ENCODE measurements around the gene PAM. TPM values are rescaled to one million over a fixed set of nuclear protein-coding genes. Genes with fewer than 3 reads are reported as not detected.
A peak's percentile ranks its signal among the peaks of the same experiment; 100 is the strongest.

Gene PAM
- total and polyA plus RNA-seq, 3 experiments from 2014 or later = 58.7 to 65.0 (median 59.8) TPM

DNA sequence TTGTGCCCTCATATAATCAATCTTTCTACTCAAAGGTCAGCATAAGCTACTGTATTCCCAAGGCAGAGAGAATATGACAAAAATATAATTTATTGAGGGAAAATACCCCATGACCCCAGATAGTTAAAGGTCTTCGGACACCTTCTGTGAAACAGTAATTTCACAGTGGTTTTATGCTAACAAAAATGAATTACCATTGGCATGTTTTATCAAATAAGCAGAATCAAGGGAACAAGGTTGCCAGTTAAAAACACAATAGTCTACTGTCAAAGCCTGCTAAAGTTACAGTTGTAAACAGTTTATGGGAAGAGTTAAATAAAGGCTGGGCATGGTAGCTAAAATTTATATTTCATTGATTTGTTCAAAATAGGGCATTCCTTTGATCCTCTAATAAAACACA, 210.5 kb downstream of the PAM start:
- no peak for DNase-seq
- Mint-ChIP-seq H3K27ac (no peak overlapping the region), H3K36me3 (peaks cover 3 to 19% (median 8%) of the 10 kb centered on the region in 3 donors)

DNA sequence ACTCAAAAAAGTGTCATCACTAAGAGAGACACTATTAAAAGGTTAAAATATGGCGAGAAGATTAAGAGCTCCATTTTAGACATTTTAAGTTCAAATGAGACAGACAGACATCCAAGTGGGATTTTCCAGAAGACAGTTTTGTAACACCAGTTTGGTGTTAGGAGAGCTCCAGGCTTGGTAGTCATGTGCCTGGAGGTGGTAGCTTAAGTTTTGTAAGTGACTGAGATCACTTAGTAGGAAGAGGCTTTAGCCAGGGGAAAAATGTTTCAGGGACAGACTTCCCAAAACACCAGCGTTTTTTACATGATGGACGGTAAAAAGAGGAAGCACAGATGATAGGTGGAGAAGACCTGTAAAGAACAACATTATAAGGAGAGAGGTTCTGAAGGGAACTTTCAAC, 214.5 kb downstream of the PAM start:
- Histone ChIP-seq H3K4me1 (ENCODE audit: insufficient read depth, low read length) (no peaks in the 10 kb centered on the region), H3K36me3 (ENCODE audit: insufficient read depth, low read length) (peaks cover 4% of the 10 kb centered on the region), H3K27ac (ENCODE audit: low read depth, low read length) (no peak overlapping the region), H3K27me3 (ENCODE audit: insufficient read depth, low read length, poor library complexity, severe bottlenecking) (no peaks in the 10 kb centered on the region), H3K9me3 (ENCODE audit: low read length) (no peaks in the 10 kb centered on the region), H3K4me3 (ENCODE audit: low read length) (no peak overlapping the region)
- no peaks in the 10 kb centered on the region for H3K9me3 Mint-ChIP-seq
- peak overlapping the region in 1 of 8 donors; percentile 2 for H3K27ac Mint-ChIP-seq
- no peak for DNase-seq
- CTCF ChIA-PET = interaction anchor here (0.9 kb wide), 1 partner anchor 14 kb away, joined by 3 read pairs; no protein-coding TSS in a partner anchor
- POLR2A ChIA-PET = no interaction called here
- peaks cover 0 to 7% (median 0%) of the 10 kb centered on the region in 3 donors for H3K4me1 Mint-ChIP-seq
- H3K36me3 Mint-ChIP-seq = peaks cover 10 to 23% (median 10%) of the 10 kb centered on the region in 3 donors
- no peaks in the 10 kb centered on the region for H3K27me3 Mint-ChIP-seq
- H3K4me3 Mint-ChIP-seq = no peak overlapping the region

More for the DNA sequence above, 210.5 kb downstream of the PAM start:
- no peak overlapping the region for H3K4me3 ChIP-seq (ENCODE audit: low read length)
- no peaks in the 10 kb centered on the region for H3K4me1 ChIP-seq (ENCODE audit: insufficient read depth, low read length)
- no peaks in the 10 kb centered on the region for H3K36me3 ChIP-seq (ENCODE audit: insufficient read depth, low read length)
- H3K9me3 ChIP-seq (ENCODE audit: low read length) = no peaks in the 10 kb centered on the region
- Mint-ChIP-seq H3K4me1 (peaks cover 5 to 7% (median 5%) of the 10 kb centered on the region in 3 donors), H3K27me3 (no peaks in the 10 kb centered on the region), H3K9me3 (no peaks in the 10 kb centered on the region), H3K4me3 (no peak overlapping the region)
- no peaks in the 10 kb centered on the region for H3K27me3 ChIP-seq (ENCODE audit: insufficient read depth, low read length, poor library complexity, severe bottlenecking)
- H3K27ac ChIP-seq (ENCODE audit: low read depth, low read length) = no peak overlapping the region
- CTCF ChIA-PET = no interaction called here
- POLR2A ChIA-PET = no interaction called here

DNA sequence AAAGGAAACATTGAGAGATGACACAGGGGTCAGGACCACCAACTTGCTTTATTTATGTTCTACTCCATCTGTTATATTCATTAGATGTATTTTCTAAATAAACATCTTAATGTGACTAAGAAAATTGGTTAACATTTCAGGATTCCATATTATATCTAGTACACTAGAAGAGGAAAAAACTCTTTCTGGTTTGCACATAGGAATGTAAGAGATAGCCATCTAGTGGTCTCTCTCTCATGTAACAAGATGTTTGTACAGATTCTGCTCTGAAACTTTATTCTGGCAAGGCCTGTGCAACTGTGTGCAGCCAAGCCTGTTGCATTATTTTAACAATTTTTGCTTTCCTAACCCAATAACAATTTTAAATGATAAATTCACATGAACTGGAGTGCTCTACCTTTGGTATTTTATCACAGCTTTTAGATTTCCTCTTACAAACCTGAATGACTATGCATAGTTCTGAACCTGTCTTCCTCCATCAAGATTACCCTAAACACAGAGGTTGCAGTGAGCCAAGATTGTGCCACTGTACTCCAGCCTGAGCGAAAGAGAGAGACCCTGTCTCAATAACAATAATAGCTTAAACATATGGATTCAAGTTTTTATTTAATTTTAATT, 216.7 kb downstream of the PAM start:
- Histone ChIP-seq H3K4me3 (ENCODE audit: low read length) (no peak overlapping the region), H3K27ac (ENCODE audit: low read depth, low read length) (no peak overlapping the region), H3K27me3 (ENCODE audit: insufficient read depth, low read length, poor library complexity, severe bottlenecking) (no peaks in the 10 kb centered on the region), H3K9me3 (ENCODE audit: low read length) (no peaks in the 10 kb centered on the region), H3K4me1 (ENCODE audit: insufficient read depth, low read length) (no peaks in the 10 kb centered on the region), H3K36me3 (ENCODE audit: insufficient read depth, low read length) (peaks cover 4% of the 10 kb centered on the region)
- H3K9me3 Mint-ChIP-seq = no peaks in the 10 kb centered on the region
- peaks cover 0 to 7% (median 0%) of the 10 kb centered on the region in 3 donors for H3K4me1 Mint-ChIP-seq
- DNase-seq = peak in 1 of 5 donors; percentile 7
- CTCF ChIA-PET = interaction anchor here (0.8 to 1.5 kb wide), 5 partner anchors 11 to 290 kb away, joined by 3 to 4 read pairs (median 3); no protein-coding TSS in a partner anchor
- no peaks in the 10 kb centered on the region for H3K27me3 Mint-ChIP-seq
- POLR2A ChIA-PET = no interaction called here
- no peak overlapping the region for H3K4me3 Mint-ChIP-seq
- peaks cover 10 to 32% (median 11%) of the 10 kb centered on the region in 3 donors for H3K36me3 Mint-ChIP-seq
- no peak overlapping the region for H3K27ac Mint-ChIP-seq

DNA sequence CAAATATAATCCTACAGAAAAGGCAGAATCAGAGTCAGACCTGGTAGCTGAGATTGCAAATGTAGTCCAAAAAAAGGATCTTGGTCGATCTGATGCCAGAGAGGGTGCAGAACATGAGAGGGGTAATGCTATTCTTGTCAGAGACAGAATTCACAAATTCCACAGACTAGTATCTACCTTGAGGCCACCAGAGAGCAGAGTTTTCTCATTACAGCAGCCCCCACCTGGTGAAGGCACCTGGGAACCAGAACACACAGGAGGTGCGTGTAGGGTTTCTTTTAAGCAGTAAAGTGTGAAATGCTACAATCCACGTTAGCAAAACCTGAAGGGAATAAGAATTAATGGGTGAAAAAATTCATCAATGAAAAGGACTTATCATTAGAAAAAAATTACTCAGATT, 219.1 kb downstream of the PAM start:
- Mint-ChIP-seq H3K36me3 (peaks cover 6 to 33% (median 9%) of the 10 kb centered on the region in 3 donors), H3K4me1 (peaks cover 0 to 7% (median 0%) of the 10 kb centered on the region in 3 donors), H3K9me3 (no peaks in the 10 kb centered on the region), H3K27ac (peak overlapping the region in 1 of 8 donors; percentile 3), H3K4me3 (no peak overlapping the region), H3K27me3 (no peaks in the 10 kb centered on the region)
- ChIA-PET POLR2A (no interaction called here), CTCF (no interaction called here)
- no peaks in the 10 kb centered on the region for H3K4me1 ChIP-seq (ENCODE audit: insufficient read depth, low read length)
- no peak overlapping the region for H3K4me3 ChIP-seq (ENCODE audit: low read length)
- no peaks in the 10 kb centered on the region for H3K27me3 ChIP-seq (ENCODE audit: insufficient read depth, low read length, poor library complexity, severe bottlenecking)
- H3K36me3 ChIP-seq (ENCODE audit: insufficient read depth, low read length) = peaks cover 4% of the 10 kb centered on the region
- DNase-seq = no peak
- H3K9me3 ChIP-seq (ENCODE audit: low read length) = no peaks in the 10 kb centered on the region
- no peak overlapping the region for H3K27ac ChIP-seq (ENCODE audit: low read depth, low read length)

DNA sequence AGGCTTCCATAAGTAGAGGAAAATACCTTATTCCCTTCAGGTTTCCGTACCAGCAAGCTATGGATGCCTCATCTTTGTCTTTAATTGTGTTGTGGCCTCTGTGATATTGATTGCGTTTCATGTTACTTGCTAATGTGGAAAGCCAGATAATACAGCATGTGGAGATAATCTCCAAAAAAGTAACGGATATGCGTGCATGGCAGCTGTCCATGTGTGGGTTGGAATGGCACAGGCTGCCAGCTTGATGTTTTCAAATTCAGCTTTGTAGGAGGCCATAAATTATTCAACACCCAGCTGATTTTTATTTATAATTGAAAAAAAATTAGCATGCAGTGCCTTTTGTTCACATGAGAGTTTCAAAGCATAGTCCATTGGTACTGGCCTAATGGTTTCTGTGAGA, 219.9 kb downstream of the PAM start:
- Mint-ChIP-seq H3K4me1 (peaks cover 0 to 7% (median 0%) of the 10 kb centered on the region in 3 donors), H3K4me3 (no peak overlapping the region), H3K27me3 (no peaks in the 10 kb centered on the region), H3K9me3 (no peaks in the 10 kb centered on the region), H3K36me3 (peaks cover 6 to 33% (median 9%) of the 10 kb centered on the region in 3 donors), H3K27ac (no peak overlapping the region)
- H3K4me1 ChIP-seq (ENCODE audit: insufficient read depth, low read length) = no peaks in the 10 kb centered on the region
- ChIA-PET CTCF (no interaction called here), POLR2A (no interaction called here)
- H3K9me3 ChIP-seq (ENCODE audit: low read length) = no peaks in the 10 kb centered on the region
- no peak overlapping the region for H3K27ac ChIP-seq (ENCODE audit: low read depth, low read length)
- no peak for DNase-seq
- H3K4me3 ChIP-seq (ENCODE audit: low read length) = no peak overlapping the region
- H3K27me3 ChIP-seq (ENCODE audit: insufficient read depth, low read length, poor library complexity, severe bottlenecking) = no peaks in the 10 kb centered on the region
- peaks cover 4% of the 10 kb centered on the region for H3K36me3 ChIP-seq (ENCODE audit: insufficient read depth, low read length)

DNA sequence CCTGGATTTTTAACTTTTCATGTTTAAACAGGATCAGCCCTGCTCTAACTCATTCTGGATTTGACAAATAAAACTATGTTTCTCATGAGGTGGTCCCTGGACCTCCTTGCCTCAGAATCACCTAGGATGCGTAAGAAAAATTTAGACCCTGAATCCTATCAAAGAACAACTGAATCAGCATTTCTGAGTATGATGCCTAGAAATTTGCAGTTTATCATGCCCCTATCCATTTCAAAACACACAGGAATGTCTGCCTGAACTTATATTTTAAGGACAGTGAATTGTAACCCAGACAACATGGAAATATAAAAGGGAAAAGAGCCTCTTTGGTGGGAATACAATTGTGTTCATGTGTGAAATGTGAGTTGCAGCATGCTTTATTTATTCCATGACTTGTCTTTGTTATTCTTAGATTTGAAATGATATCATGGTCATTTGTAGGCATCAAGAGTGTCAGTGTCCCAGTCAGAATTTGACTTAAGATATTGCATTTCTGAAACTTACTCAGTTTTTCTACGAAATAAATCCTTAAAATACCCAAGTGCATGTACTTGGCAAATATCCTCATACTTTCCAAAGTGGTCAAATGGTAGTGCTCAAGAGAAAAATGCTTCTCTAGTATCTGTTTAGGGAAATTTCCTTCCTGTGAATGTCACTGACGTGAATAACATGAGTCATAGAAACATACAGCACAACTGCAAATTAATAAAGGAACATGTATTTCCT, 220.5 kb downstream of the PAM start:
- no peaks in the 10 kb centered on the region for H3K27me3 Mint-ChIP-seq
- ChIA-PET POLR2A (no interaction called here), CTCF (no interaction called here)
- H3K9me3 Mint-ChIP-seq = no peaks in the 10 kb centered on the region
- H3K4me3 ChIP-seq (ENCODE audit: low read length) = no peak overlapping the region
- peaks cover 4% of the 10 kb centered on the region for H3K36me3 ChIP-seq (ENCODE audit: insufficient read depth, low read length)
- DNase-seq = no peak
- no peaks in the 10 kb centered on the region for H3K27me3 ChIP-seq (ENCODE audit: insufficient read depth, low read length, poor library complexity, severe bottlenecking)
- H3K27ac Mint-ChIP-seq = no peak overlapping the region
- H3K36me3 Mint-ChIP-seq = peaks cover 6 to 33% (median 9%) of the 10 kb centered on the region in 3 donors
- H3K9me3 ChIP-seq (ENCODE audit: low read length) = no peaks in the 10 kb centered on the region
- H3K4me1 Mint-ChIP-seq = peaks cover 0 to 7% (median 0%) of the 10 kb centered on the region in 3 donors
- H3K27ac ChIP-seq (ENCODE audit: low read depth, low read length) = no peak overlapping the region
- no peak overlapping the region for H3K4me3 Mint-ChIP-seq
- no peaks in the 10 kb centered on the region for H3K4me1 ChIP-seq (ENCODE audit: insufficient read depth, low read length)

DNA sequence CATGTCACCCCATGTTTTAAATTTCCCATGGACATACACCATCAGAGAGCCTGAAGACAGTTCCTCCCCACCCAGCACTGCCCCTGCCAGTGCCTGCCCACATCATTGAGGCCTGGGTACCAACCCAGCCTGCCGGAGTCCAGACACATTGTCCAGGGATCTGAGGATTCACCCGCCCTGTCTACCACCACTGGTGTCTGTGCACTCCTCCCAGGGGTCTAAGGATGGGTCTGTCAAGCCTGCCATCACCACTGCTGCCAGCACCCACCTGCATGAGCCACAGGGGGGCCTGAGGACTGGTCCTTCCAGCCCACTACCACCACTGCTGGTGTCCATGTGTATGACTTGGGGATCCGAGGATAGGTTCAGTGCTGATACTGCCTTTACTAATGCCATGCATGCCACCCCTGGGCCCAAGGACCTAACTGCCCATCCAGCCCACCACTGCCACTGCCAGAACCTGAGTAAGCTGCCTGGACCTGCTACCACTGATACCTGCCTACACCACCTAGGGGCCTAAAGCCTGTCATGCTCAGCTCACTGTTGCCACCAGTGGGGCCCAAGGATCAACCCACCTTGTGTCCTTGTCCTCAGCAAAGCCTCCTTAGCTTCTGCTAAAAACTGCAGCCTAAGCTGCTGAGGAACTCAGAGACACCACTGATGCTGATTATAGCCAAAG, 227.0 kb downstream of the PAM start:
- H3K27me3 ChIP-seq (ENCODE audit: insufficient read depth, low read length, poor library complexity, severe bottlenecking) = no peaks in the 10 kb centered on the region
- H3K4me3 Mint-ChIP-seq = no peak overlapping the region
- H3K4me1 Mint-ChIP-seq = no peaks in the 10 kb centered on the region
- H3K36me3 Mint-ChIP-seq = peaks cover 9 to 33% (median 21%) of the 10 kb centered on the region in 3 donors
- H3K27ac Mint-ChIP-seq = no peak overlapping the region
- no peak for DNase-seq
- H3K27me3 Mint-ChIP-seq = no peaks in the 10 kb centered on the region
- peaks cover 3 to 22% (median 10%) of the 10 kb centered on the region in 5 donors for H3K9me3 Mint-ChIP-seq
- no peak overlapping the region for H3K4me3 ChIP-seq (ENCODE audit: low read length)
- ChIA-PET CTCF (no interaction called here), POLR2A (no interaction called here)
- no peaks in the 10 kb centered on the region for H3K36me3 ChIP-seq (ENCODE audit: insufficient read depth, low read length)
- no peaks in the 10 kb centered on the region for H3K4me1 ChIP-seq (ENCODE audit: insufficient read depth, low read length)
- peaks cover 3% of the 10 kb centered on the region for H3K9me3 ChIP-seq (ENCODE audit: low read length)
- H3K27ac ChIP-seq (ENCODE audit: low read depth, low read length) = no peak overlapping the region

DNA sequence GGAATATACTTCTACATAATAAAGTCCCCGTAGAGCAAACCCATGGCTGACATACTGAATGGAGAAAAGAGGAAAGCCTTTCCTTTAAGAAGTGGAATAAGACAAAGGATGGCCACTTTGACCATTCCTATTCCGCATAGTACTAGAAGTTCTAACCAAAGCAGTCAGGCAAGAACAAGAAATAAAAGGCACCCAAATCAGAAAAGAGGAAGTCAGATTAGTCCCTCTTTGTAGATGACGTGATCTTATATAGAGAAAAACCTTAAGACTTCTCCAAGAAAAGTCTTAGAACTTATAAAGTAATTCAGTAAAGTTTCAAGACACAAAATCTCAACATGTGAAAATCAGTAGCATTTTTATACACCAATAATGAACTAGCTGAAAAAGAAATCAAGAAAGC, 231.0 kb downstream of the PAM start:
- no peak overlapping the region for H3K4me3 Mint-ChIP-seq
- no peak overlapping the region for H3K27ac Mint-ChIP-seq
- H3K4me1 Mint-ChIP-seq = no peaks in the 10 kb centered on the region
- H3K9me3 Mint-ChIP-seq = peaks cover 3 to 22% (median 10%) of the 10 kb centered on the region in 5 donors
- CTCF ChIA-PET = no interaction called here
- no peak for DNase-seq
- POLR2A ChIA-PET = no interaction called here
- no peaks in the 10 kb centered on the region for H3K27me3 Mint-ChIP-seq
- Histone ChIP-seq H3K4me1 (ENCODE audit: insufficient read depth, low read length) (no peaks in the 10 kb centered on the region), H3K27ac (ENCODE audit: low read depth, low read length) (no peak overlapping the region), H3K9me3 (ENCODE audit: low read length) (peaks cover 3% of the 10 kb centered on the region), H3K27me3 (ENCODE audit: insufficient read depth, low read length, poor library complexity, severe bottlenecking) (no peaks in the 10 kb centered on the region), H3K36me3 (ENCODE audit: insufficient read depth, low read length) (no peaks in the 10 kb centered on the region), H3K4me3 (ENCODE audit: low read length) (no peak overlapping the region)
- peaks cover 7 to 29% (median 16%) of the 10 kb centered on the region in 3 donors for H3K36me3 Mint-ChIP-seq

Data from CD8-positive, alpha-beta memory T cell (primary cell).